Common myeloid progenitor, CD34-positive (primary cell): Measurements from ENCODE around the gene DPH3.
A peak's percentile ranks its signal among the peaks of the same experiment; 100 is the strongest.

Source experiments
- CTCF ChIA-PET: fragments of 350-600 bp; sonication (Branson Sonifier 250); formaldehyde crosslinking; loops from one replicate; lab custom pipeline; 2021; ENCODE audit warnings: antibody characterized with exemption; lab: Charles Lee
- POLR2A ChIA-PET: fragments of 350-600 bp; sonication (Branson Sonifier 250); formaldehyde crosslinking; loops from one replicate; lab custom pipeline; 2021; ENCODE audit warnings: antibody characterized with exemption; lab: Charles Lee
- DNase-seq, 3 donors: peaks; one replicate each; pipeline versions ENCODE4 v3.0.0 to v3.0.0-alpha.2; 2013
- H3K27ac ChIP-seq, 2 experiments: 1 replicate in 1 of 2; 2 replicates in 1 of 2; pipeline ENCODE4 v1.7.0; 2013; ENCODE audit warnings: inconsistent platforms in 2 of 2, low read length in 2 of 2, mild to moderate bottlenecking in 2 of 2, low read depth in 1 of 2, moderate library complexity in 1 of 2; ENCODE audit not compliant: severe bottlenecking in 2 of 2, insufficient read depth in 1 of 2, poor library complexity in 1 of 2
- H3K27me3 ChIP-seq, 5 experiments: replicated peaks in 2 of 5; 1 replicate in 3 of 5; 2 replicates in 2 of 5; pipeline versions ENCODE4 v1.6.1 to v1.7.0; 2013; ENCODE audit warnings: low read length in 4 of 5, mild to moderate bottlenecking in 2 of 5, moderate library complexity in 2 of 5, inconsistent platforms in 1 of 5; ENCODE audit not compliant: insufficient read depth in 5 of 5, control insufficient read depth in 4 of 5
- H3K36me3 ChIP-seq, 4 experiments: 1 replicate in 2 of 4; 2 replicates in 2 of 4; pipeline versions ENCODE4 v1.6.1 to v1.7.0; 2013; ENCODE audit warnings: low read length in 3 of 4, control low read depth in 1 of 4, mild to moderate bottlenecking in 1 of 4; ENCODE audit not compliant: control insufficient read depth in 4 of 4, insufficient read depth in 4 of 4
- H3K4me1 ChIP-seq, 4 experiments: 1 replicate in 3 of 4; 2 replicates in 1 of 4; pipeline versions ENCODE4 v1.6.1 to v1.7.1; 2013; ENCODE audit warnings: low read length in 3 of 4, mild to moderate bottlenecking in 3 of 4, control low read depth in 1 of 4, inconsistent platforms in 1 of 4, moderate library complexity in 1 of 4; ENCODE audit not compliant: control insufficient read depth in 4 of 4, insufficient read depth in 4 of 4; ENCODE audit errors: control extremely low read depth in 1 of 4
- H3K4me3 ChIP-seq, 7 experiments: 1 replicate in 4 of 7; 2 replicates in 3 of 7; pipeline versions ENCODE4 v1.5.1 to v1.7.0; 2013; ENCODE audit warnings: mild to moderate bottlenecking in 7 of 7, low read length in 6 of 7, moderate library complexity in 6 of 7, inconsistent platforms in 2 of 7, low read depth in 2 of 7, control low read depth in 1 of 7; ENCODE audit not compliant: insufficient read depth in 4 of 7, control insufficient read depth in 1 of 7; ENCODE audit errors: extremely low read depth in 1 of 7
- H3K9me3 ChIP-seq, 5 experiments: 1 replicate in 4 of 5; 2 replicates in 1 of 5; pipeline versions ENCODE4 v1.6.1 to v1.7.1; 2013; ENCODE audit warnings: low read length in 4 of 5, mild to moderate bottlenecking in 2 of 5, inconsistent platforms in 1 of 5, low read depth in 1 of 5, moderate library complexity in 1 of 5; ENCODE audit not compliant: control insufficient read depth in 4 of 5, insufficient read depth in 2 of 5; ENCODE audit errors: control extremely low read depth in 1 of 5
- WGBS: methylation state at CpG from one replicate; pipeline ENCODE4 v1.1.5; 2013; ENCODE audit not compliant: insufficient coverage; 5-methylcytosine and 5-hydroxymethylcytosine counted together

DPH3 gene

DNA sequence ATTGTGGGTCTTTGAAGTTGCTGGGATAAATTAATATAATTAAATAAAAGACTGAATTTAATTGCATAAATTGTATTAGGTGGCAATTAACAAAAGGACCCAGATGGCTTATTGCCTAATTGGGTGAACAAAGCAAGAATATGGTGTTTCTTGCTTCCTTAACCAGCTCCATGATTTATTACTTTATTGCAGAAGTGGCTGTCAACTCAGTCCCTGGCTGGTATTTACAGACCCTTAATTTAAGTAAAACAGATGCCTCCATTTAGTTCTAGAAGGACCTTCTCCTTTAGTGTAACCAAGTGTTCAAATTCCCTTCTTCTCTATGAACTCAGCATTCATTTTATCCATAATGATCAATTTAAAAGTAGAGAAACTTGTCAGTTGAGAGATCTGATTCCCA is 35.1 kb downstream of the DPH3 start:
- H3K27ac ChIP-seq: no peak overlapping the region
- H3K9me3 ChIP-seq: peaks cover 0 to 1% (median 0%) of the 10 kb centered on the region in 5 experiments
- DNase-seq: peak in 2 of 3 donors; percentile 59 to 74
- H3K36me3 ChIP-seq: no peaks in the 10 kb centered on the region
- POLR2A ChIA-PET: no interaction called here
- H3K27me3 ChIP-seq: no peaks in the 10 kb centered on the region
- H3K4me1 ChIP-seq: peaks cover 0 to 5% (median under 1%) of the 10 kb centered on the region in 4 experiments
- CTCF ChIA-PET: interaction anchor here (2.0 kb wide), 1 partner anchor 49 kb away, joined by 4 read pairs; no protein-coding TSS in a partner anchor
- H3K4me3 ChIP-seq: no peak overlapping the region

DNA sequence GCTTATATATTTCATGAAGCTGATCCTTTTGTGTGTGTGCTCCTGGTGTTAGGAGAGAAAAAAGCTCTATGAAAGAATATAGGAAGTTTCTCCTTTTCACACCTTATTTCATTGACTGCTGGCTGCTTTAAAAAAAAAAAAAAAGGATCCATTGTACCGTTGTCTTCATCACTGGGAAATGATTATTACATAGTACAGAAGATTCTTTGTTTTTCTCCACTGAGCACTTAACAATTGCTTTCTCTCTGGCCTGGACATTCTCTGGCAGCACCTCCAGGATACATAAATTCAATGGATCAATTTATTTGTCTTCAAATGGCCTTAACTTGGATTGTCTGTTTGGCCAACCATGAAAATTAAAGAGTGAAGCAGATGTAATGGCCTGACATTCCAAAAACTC is 37.2 kb downstream of the DPH3 start:
- H3K27ac ChIP-seq: no peak overlapping the region
- CTCF ChIA-PET: interaction anchor here (1.2 to 1.3 kb wide), 2 partner anchors 29 to 178 kb away, joined by 3 read pairs; no protein-coding TSS in a partner anchor

DNA sequence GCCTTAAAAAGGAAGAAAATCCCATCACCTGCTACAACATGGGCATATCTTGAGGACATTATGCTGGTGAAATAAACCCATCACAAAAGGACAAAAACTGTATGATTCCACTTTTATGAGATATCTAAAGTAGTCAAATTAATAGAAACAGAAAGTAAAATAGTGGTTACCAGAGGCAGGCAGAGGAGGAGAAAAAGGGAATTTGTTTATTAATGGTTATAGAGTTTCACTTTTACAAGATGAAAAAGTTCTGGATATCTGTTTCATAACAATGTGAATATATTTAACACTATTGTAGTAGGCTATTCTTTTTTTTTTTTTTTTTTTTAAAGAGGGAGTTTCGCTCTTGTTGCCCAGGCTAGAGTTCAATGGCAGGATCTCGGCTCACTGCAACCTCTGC is 40.4 kb downstream of the DPH3 start:
- DNase-seq: peak in 2 of 3 donors; percentile 18 to 21
- ChIA-PET POLR2A (no interaction called here), CTCF (no interaction called here)
- peaks cover 0 to 3% (median 1%) of the 10 kb centered on the region in 4 experiments for H3K4me1 ChIP-seq
- peaks cover 0 to 7% (median 2%) of the 10 kb centered on the region in 5 experiments for H3K9me3 ChIP-seq
- 100% methylated on average over 1 of the region's 2 CpGs for WGBS
- no peak overlapping the region for H3K27ac ChIP-seq
- H3K4me3 ChIP-seq: no peak overlapping the region
- H3K27me3 ChIP-seq: no peaks in the 10 kb centered on the region
- no peaks in the 10 kb centered on the region for H3K36me3 ChIP-seq

More for the DNA sequence above, 37.2 kb downstream of the DPH3 start:
- Histone ChIP-seq H3K4me3 (no peak overlapping the region), H3K4me1 (peaks cover 0 to 8% (median 2%) of the 10 kb centered on the region in 4 experiments), H3K9me3 (peaks cover 0 to 1% (median 0%) of the 10 kb centered on the region in 5 experiments), H3K27me3 (no peaks in the 10 kb centered on the region), H3K36me3 (no peaks in the 10 kb centered on the region)
- no peak for DNase-seq
- no CpG with 5 or more reads among the region's 1 CpG for WGBS
- POLR2A ChIA-PET: no interaction called here

DNA sequence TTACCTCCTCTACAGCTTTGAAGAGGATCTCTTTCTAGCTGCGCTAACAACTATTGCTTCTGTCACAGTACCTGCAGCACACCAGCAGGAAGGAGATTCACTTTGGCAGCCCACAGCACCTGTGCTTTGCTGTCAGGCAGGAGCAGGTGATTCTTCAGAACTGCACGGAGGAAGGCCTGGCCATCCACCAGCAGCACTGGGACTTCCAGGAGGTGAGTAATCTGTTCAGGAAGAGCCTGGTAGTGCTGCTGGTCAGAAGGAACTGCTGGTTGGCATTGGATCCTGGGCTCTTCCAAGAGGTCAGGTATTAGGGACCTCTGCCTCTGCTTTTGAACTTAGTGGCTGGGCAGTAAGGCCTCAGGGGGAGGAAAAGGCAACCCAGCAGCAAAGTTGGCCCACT is 42.2 kb downstream of the DPH3 start:
- ChIA-PET POLR2A (no interaction called here), CTCF (no interaction called here)
- peaks cover 0 to 3% (median 1%) of the 10 kb centered on the region in 4 experiments for H3K4me1 ChIP-seq
- no peak overlapping the region for H3K27ac ChIP-seq
- peaks cover 0 to 2% (median 0%) of the 10 kb centered on the region in 5 experiments for H3K27me3 ChIP-seq
- no peak overlapping the region for H3K4me3 ChIP-seq
- no peaks in the 10 kb centered on the region for H3K36me3 ChIP-seq
- no peak for DNase-seq
- peaks cover 0 to 7% (median 2%) of the 10 kb centered on the region in 5 experiments for H3K9me3 ChIP-seq
- WGBS: 96% methylated on average over 2 of the region's 2 CpGs

DNA sequence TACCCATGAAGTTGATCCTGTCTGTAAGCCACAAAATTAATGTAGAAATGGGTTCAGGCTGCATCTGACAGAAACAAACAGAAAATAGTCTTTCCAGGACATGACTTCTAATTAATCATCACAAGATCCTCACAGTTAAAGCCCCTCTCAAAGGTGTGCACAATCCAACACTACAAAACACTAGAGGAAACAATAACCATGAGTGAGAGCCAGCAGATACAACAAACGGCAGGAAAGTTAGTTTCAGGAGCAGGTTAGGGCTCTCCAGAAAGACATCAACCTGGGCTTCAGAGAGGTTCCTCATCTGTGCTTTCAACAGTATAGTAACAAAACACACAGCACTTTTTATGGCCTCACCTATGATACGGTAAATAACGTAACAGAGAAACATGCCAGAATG is 42.8 kb downstream of the DPH3 start:
- Histone ChIP-seq H3K4me3 (no peak overlapping the region), H3K36me3 (no peaks in the 10 kb centered on the region), H3K27me3 (peaks cover 0 to 2% (median 0%) of the 10 kb centered on the region in 5 experiments), H3K4me1 (peaks cover 0 to 3% (median 1%) of the 10 kb centered on the region in 4 experiments), H3K27ac (no peak overlapping the region), H3K9me3 (peaks cover 0 to 7% (median 2%) of the 10 kb centered on the region in 5 experiments)
- POLR2A ChIA-PET: no interaction called here
- no peak for DNase-seq
- CTCF ChIA-PET: no interaction called here
- 100% methylated on average over 1 of the region's 3 CpGs for WGBS

DNA sequence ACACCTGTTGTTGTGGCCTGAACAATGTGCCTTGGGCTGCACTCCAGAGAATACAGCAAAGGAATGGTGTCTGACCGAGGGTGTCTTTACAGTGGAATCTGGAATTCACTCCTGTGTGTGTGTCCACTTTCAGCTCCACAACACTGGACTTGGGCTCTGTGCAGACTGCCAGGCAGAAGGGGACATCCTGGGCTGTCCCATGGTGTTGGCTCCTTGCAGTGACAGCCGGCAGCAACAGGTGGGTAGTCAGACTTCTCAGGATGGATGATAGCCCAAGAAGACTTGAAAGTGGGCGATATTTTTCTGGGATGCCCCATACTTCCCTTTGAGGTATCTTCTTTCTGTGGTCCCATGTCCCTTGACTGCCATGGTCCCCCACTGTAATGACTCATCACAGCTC is 45.0 kb downstream of the DPH3 start:
- ChIA-PET POLR2A (no interaction called here), CTCF (interaction anchor here (0.6 to 1.7 kb wide), 3 partner anchors 12 to 29 kb away, joined by 3 to 4 read pairs (median 3); no protein-coding TSS in a partner anchor)
- Histone ChIP-seq H3K4me3 (no peak overlapping the region), H3K27ac (no peak overlapping the region), H3K4me1 (peaks cover 0 to 3% (median 1%) of the 10 kb centered on the region in 4 experiments), H3K27me3 (peaks cover 0 to 2% (median 0%) of the 10 kb centered on the region in 5 experiments), H3K9me3 (peaks cover 0 to 7% (median 2%) of the 10 kb centered on the region in 5 experiments), H3K36me3 (no peaks in the 10 kb centered on the region)
- no peak for DNase-seq
- 100% methylated on average over 3 of the region's 3 CpGs for WGBS

DNA sequence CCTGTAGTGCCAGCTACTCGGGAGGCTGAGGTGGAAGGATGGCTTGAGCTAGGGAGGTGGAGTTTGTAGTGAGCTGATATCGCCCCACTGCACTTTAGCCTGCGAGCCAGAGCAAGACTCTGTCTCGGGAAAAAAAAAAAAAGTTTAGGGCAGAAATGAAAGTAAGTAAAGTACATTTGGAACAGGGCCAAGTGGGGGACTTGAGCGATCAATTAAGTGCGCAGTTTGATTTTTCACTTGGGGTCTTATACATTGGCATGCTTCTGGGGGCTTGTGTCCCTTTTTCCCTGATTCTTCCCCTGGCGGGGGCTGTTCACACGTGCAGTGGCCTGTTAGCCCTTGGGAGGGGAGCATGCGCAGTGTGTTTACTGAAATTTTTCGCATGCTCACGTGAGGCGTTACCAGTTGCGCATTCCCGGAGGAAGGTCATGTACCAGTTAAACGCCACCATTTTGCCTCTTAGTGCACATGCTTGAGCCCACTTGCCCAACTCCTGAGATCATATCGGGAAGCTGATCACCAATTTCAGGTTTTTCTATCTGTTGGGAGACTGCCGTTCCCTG is 48.3 kb downstream of the DPH3 start:
- POLR2A ChIA-PET: no interaction called here
- Histone ChIP-seq H3K9me3 (no peaks in the 10 kb centered on the region), H3K36me3 (no peaks in the 10 kb centered on the region), H3K27me3 (peaks cover 0 to 6% (median 0%) of the 10 kb centered on the region in 5 experiments), H3K27ac (no peak overlapping the region), H3K4me3 (no peak overlapping the region), H3K4me1 (no peaks in the 10 kb centered on the region)
- CTCF ChIA-PET: no interaction called here
- WGBS: 97% methylated on average over 16 of the region's 17 CpGs
- DNase-seq: no peak
